GM19099 (cell line): ENCODE measurements around the gene KLK8.

Experiments
- POLR2A ChIP-seq: IDR thresholded peaks from 3 replicates; pipeline ENCODE4 v1.6.1; 2011; ENCODE audit warnings: low read depth; ENCODE audit not compliant: insufficient read length; ENCODE audit errors: extremely low read depth

Gene KLK8

GRCh38 chr19:50947123-50947522, 54.3 kb downstream of the KLK8 start:
- TF ChIP-seq POLR2A: no peak
